ENCODE data around the gene PRSS21.

PRSS21 gene

DNA sequence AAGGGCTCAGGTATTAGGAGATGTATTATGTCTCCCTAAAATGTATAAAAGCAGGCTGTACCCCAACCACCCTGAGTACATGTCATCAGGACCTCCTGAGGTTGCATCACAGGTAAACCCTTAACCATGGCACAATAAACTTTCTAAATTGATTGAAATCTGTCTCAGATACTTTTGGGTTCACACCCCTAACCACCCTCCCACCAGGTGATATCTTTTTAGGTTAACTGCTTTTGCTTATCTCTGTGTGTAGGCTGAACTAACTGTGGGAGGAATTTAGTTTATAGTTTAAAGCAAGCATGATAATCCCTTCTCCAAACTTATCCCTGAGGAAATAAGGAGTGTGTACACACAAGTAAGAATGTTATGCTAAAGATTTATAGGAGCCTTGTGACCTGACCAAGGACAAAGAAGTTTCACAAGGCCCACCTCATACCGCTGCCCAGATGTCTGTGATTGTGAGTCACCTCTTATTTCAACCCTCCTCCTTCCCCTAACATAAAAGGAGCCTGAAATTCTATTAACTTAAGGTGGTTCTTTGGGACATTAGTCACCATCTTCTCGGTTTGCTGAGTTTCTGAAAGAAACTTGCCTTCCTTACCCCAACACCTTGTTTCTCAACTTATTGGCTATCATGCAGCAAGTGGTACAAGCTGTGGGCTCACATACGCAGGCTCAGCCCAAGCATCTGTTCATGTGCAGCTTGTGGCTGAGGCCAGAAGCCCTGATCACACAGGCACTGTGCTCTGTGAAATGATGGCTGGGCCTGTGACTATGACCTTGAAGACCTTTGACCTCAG is 29.7 kb downstream of the PRSS21 start:
- FAIRE-seq = no peak

GRCh38 chr16:2848933-2849725 is 32.1 kb downstream of the PRSS21 start:
- no peak for FAIRE-seq

DNA sequence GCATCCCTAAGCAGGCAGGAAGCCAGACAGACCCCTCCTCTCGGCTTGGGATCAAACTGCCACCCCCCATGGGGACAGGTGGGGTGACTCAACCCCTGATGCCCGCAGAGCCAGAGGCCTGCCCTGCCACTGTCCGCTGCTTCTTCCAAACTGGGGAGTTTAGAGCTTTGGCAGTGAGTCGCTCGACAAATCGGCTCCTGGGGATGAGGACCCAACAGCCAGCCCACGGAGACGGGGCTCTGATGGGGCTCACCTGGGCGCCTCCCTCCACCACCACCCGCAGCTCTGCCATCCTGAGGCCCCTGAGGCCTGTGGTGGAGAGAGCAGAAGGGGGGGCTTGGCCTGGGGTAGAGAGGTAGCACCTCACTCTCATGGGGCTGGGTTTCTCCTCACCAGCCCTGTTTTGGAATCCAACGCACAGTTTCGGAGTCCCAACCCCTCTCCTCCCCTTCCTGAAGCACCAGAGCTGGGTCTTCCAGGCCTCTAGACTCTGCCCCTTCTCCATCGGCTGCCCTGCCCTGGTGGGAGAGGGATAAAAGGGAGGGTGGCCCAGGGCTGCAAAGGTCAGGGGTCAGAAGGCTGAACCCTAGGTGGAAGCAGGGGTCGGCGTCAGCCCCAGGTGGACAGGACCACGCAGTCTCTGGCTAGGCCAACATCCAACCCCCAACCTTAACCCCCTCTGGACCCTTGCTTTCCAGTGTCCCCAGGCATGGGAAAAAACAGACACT is 35.1 kb downstream of the PRSS21 start:
- FAIRE-seq = no peak

DNA sequence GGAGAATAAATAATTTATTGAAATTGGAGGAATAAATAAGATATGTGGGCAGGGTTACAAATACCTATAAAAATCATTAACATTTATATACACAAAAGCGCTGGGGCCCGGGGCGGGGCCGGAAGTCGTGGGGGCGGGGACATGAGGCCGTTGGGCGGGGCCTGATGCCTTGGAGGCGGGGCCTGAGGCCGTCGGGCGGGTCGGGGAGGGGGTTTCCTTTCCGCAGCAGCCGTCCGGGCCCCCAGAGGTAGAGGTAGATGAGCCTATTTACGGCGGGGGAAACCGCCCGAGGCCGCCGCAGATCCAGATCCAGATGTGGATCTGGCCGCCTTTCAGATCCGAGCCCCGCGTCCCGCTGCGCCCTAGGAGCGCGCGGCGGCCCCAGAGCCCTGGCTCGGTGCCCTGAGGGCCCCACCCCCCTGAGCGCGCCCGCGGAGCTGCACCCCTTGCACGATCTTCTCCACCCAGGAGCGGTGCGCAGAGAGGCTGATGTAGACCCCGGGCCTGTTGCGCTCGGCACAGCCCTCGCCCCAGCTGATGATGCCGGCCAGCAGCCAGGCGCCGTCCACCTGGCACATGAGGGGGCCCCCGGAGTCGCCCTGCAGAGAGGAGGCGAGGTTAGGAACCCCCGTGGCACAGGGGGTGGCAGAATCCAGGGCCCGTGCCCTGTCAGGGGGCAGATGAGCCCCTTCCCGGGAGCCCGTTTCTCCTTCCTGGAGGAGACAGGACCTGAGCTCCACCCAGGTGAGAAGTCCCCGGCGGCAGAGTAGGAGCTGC is 35.9 kb downstream of the PRSS21 start:
- no peak for FAIRE-seq

DNA sequence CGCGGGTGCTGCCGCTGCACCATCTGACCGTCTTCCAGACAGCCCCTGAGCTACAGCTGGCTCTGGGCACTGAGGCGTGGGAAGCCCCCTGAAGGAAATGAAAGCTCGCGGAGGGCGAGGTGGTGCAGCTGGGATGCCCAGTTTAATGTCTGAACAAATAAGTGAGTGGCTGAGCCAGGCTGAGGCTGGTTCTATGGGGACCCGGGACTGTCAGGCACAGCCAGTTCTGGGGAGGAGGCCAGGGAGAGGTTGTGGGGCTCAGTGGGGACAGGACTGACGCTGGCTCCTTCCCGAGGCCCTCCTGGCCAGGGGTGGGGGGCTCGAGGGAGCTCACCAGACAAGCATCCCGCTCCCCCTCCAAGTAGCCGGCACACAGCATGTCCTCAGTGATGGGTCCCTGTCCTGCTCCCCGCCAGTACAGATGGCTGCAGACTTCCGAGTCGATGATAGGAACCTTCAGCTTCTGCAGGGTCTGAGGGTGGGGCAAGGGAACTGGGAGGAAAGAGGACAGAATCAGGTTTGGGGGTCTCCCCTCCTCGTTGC is 36.6 kb downstream of the PRSS21 start:
- no peak for FAIRE-seq

- FAIRE-seq = no peak
These were observed 37.8 kb downstream of the PRSS21 start for GRCh38 chr16:2854700-2855309.

- no peak for FAIRE-seq
These were observed 38.5 kb downstream of the PRSS21 start for GRCh38 chr16:2855536-2855935.

DNA sequence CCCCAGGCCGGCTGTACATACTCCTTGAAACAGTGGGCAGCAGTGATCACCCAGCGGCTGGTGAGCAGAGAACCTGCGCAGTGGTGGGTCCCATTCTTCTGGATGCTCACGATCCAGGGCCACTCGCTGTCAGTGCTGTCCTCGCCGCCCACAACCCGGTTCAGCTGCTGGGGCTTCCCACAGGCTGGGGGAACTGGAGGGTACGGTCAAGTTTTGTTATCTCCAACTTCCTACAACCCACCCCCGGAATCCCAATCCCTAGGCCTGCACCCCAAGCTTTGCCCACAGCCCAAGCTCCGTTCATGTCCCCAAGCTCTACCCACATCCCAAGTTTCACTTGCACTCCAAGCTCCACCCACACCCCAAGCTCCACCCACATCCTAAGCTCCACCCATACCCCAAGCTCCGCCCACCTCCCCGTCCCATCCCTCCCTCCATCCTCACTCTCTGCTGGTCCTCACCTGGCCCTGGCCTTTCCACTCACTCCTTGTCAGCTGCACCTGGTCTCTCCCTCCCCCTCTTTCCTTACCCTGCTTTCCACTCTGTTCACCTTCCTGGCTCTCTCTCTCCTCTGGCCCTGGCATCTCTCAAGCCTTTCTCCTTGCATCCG is 39.1 kb downstream of the PRSS21 start:
- FAIRE-seq = no peak

GRCh38 chr16:2856686-2857450 is 39.8 kb downstream of the PRSS21 start:
- no peak for FAIRE-seq

- no peak for FAIRE-seq
These were observed 40.6 kb downstream of the PRSS21 start, which contains the start of gene PRSS22 for GRCh38 chr16:2857451-2858244. PRSS22 (minus strand) TSS chr16:2858170; CDS start chr16:2858104, 66 bp downstream.

GRCh38 chr16:2858245-2859025 is 41.4 kb downstream of the PRSS21 start:
- FAIRE-seq = no peak

- no peak for FAIRE-seq
These were observed 42.7 kb downstream of the PRSS21 start for GRCh38 chr16:2859686-2860265.

DNA sequence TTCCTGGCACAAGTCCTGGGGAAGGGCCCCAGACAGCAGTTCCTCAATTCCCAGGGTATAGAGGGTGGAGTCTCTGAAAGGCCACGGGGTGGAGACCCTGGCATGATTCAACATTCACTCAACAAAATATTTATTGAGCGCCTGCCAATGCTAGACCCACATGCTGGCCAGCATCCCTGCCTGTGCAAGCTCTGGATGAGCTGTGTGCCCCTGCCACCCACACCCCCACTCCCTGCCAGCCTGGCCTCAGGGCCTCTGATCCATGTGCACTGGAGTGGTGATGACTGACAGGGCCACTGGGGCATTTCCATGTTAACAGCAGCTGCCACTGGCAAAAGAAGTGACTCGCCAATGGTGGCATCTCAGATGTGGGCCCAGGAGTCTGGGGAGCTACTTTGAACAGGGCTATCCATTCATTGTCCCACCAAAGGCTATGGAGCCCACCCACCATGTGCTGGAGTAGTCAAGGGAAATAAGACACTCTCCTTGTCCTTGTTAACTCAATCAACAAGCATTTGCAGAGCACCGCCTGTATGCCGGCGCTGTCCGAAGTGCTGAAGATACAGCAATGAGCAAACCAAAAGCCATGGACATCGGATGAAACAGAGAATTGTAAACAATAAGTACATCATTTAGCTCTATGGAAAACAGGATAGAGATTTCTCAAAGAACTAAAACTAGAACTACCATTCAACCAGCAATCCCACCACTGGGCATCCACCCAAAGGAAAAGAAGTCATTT is 44.0 kb downstream of the PRSS21 start:
- no peak for FAIRE-seq

DNA sequence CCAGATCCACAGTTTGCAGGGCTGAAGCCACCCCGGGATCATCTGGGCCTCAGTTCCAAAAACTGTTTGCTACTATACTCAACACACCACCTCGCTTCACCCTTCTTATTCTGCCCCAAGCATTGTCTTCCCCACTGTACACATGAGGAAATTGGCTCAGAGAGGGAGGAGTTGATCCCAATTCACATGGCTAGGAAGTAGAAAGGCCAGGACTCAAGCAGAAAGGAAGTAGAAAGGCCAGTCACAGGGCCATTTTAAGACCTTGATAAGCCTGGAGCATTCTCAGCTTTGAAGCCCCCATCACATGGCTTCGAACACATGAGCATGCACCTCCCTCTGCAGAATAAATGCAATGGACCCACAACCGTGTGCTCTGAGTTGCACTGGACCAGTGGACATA is 48.6 kb downstream of the PRSS21 start:
- FAIRE-seq = no peak

DNA sequence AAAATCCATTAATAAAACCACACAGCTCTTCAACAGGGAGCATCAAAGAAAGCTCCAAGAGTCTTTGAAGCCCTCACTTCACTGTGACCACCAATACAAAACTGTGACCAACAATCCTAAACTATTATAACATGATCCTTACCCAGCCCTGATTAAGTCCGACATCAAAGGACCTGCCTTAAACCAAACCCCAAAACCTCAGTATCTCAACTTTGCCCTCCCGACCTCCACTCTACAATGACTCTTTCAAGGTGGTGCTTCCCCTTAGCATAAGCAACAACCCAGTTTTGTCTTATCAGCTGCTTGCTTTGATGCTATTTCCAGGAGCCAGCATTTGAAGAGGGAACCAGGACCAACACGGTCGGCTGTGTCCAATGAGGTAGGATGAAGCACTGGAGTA is 49.4 kb downstream of the PRSS21 start:
- FAIRE-seq = no peak

GRCh38 chr16:2867661-2867986 is 50.6 kb downstream of the PRSS21 start:
- no peak for FAIRE-seq

DNA sequence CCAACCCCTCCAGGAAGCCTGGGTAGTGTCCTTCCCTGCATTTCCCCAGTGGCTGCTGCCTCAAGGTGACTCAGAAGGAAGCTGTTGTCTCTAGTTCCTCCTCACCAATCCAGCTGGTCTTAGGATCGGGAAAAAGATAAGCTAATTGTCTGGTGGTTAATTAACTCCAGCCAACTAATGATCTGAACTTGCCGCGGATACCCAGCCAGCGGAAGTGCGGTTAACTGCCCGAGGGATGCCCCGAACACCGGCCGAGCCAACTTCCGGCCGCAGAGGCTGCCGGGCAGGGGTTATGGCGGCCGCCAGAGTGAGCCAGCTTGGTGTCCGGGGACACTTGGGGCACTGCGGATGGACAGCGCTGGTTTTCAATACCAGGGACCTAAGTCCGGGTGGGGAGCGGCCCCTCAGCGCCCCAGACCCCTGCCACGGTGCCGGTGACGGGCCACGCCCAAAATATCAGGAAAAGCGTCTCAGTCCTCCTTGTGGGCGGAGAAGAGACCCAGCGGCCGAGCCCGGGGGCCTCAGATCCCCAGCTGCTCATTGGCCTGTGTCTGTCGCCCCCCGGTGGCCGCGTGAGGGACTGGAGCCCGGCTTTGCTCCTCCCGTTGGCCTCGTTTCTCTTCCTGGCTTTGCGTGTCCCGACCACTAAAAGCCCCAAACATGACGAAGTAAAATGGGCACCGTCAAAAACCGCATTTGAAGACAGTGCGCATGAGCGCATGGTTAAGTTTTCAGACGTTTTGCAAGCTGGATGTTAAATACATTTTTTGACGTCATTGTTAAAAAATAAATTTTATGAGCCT is 51.2 kb downstream of the PRSS21 start:
- FAIRE-seq = peak; percentile 59

Data from A204.1 (cell line).